SH-SY5Y (cell line): Measurements from ENCODE around the gene ZSCAN22.

Experiments used
- GATA2 ChIP-seq: IDR thresholded peaks from 2 replicates; pipeline ENCODE4 v1.6.1; 2011; ENCODE audit warnings: mild to moderate bottlenecking, low read depth, low read length
- GATA3 ChIP-seq: IDR thresholded peaks from 2 replicates; pipeline ENCODE4 v1.6.1; 2011; ENCODE audit warnings: low read depth, mild to moderate bottlenecking, low read length, moderate library complexity

The ZSCAN22 gene

DNA sequence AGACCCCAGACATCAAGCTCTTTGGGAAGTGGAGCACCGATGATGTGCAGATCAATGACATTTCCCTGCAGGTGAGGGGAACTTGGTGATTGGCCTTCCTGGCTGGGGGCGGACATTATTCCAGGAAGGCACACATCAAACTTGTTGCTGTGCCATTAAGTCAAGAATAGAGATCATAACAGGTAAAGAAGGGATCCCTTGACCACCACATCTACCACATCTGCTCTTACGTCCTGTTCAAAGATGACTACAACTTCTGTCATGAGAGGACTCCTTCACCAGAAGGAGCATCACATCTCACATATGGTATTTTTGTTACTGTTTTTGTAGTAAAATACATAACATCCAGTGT lies 61.4 kb downstream of the ZSCAN22 start:
- TF ChIP-seq GATA2 (no peak), GATA3 (no peak)
